GM18870 (cell line): ENCODE measurements around the gene RGP1.
A peak's percentile ranks its signal among the peaks of the same experiment; 100 is the strongest.

Source experiments
- ATAC-seq: cut with Tn5 transposase; IDR thresholded peaks from one replicate; pipeline ENCODE4 v1.9.1; 2021; ENCODE audit warnings: moderate library complexity; ENCODE audit not compliant: unreplicated experiment

RGP1 gene

GRCh38 chr9:35767458-35767857, 18.4 kb downstream of the RGP1 start:
- no peak for ATAC-seq

DNA sequence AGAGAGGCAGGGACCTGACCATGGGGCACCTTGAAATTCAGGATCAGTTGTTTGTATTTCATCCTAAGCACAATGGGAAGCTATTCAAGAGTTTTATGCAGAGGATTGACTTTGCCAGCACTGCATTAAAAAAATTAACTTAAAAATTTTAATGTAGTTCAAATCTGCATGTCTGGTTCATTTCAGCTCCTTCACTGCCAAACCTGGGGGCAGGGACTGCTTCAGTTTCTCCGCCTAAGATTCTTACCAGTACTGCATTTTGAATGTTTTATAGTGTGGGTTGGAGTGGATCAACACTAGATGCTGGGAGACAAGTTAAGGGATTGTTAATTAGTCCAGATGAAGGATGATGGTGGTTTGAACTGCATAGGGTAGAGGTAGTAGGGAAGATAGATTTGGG, 20.7 kb downstream of the RGP1 start:
- no peak for ATAC-seq

DNA sequence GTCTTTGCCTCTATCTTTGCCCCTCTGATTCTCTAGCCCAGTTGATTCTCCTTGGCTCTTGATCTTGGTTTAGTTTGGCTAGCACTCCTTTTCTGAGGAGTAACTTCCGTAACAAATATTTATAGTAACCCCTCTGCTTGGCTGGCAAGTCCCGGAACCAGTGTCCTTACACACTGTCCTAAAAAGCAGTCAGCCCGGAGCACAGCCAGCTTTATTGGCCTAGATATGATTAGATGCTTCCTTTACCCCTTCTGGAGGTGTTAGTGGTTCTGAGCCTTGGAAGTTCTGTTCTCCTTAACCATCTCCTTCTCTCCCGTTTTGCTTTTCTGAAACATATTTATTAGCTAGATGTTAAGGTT, 22.0 kb downstream of the RGP1 start:
- no peak for ATAC-seq

- ATAC-seq, result no peak
Observed at GRCh38 chr9:35771534-35771933, 22.4 kb downstream of the RGP1 start.

DNA sequence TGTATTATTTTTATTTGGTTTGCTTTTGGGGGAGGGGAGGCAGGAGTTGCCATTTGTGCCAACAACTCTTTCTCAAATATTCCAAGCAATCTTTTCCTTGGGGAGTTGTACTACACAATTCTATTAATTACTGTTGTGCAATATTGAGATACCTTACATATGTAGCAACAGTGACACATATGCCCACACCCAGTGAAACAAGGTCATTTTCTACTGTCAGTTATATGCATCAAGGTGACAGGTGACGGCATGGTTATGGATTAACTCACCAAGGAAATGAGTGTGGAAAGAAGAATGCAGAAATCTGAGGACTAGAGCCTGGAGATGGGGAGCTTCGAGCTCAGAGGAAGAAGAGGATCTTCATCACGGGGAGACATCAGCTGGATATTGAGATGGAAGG, 22.9 kb downstream of the RGP1 start:
- ATAC-seq, result no peak

- ATAC-seq, result no peak
Observed at GRCh38 chr9:35774907-35775635, 26.0 kb downstream of the RGP1 start.

DNA sequence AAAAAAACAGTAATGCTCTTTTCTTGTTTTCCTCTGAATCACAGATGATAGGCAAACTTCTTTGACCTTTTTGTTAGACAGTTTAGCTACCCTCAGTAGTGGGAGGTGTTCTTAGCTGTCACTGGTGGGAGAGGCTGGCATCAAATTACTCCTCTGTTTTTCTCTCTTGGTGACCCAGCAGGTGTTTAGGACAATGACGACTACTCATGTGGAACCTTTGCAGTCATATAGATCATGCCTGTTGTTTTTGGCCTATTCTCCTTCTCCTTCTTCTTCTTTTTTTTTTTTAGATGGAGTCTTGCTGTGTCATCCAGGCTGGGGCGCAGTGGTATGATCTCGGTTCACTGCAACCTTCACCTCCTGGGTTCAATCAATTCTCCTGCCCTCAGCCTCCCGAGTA, 26.9 kb downstream of the RGP1 start:
- ATAC-seq, result no peak

DNA sequence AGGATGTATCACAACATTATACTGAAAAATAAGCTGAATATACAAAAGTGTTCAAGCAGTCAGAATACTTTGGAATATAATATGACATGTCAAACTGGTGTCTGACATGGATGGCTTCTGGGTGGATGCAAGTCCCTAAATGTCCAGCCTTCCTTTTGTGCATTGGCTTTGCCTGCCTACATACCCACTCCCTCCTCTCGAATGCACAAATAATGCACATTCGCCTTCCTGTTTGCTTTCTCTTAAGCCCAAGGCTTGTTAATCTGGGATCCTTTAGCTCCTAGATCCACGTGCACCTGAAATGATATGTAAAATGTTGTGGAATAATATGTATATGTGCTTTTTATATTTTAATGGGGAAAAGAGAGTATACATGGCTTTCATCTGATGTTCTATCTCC, 29.4 kb downstream of the RGP1 start:
- no peak for ATAC-seq

DNA sequence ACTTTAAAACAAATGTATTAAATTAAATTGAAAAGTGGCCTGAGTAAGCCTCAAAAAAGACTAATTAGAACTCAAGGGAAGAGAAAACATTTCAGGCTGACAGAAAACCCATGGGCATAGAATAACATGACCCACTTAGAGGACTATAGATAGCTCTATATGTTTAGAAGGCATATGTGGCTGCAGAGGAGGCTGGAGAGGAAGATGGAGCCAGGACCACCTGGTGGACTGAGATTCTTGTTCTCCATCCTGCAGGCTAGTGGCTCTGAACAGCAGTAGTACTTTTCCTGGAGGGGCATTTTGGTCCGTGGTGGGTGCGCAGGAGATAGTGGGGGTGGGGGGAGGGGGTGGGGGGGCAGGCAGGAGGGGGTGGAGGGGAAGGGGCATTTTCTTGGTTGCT, 32.0 kb downstream of the RGP1 start:
- no peak for ATAC-seq

GRCh38 chr9:35783418-35783817, 34.3 kb downstream of the RGP1 start:
- ATAC-seq, result no peak

DNA sequence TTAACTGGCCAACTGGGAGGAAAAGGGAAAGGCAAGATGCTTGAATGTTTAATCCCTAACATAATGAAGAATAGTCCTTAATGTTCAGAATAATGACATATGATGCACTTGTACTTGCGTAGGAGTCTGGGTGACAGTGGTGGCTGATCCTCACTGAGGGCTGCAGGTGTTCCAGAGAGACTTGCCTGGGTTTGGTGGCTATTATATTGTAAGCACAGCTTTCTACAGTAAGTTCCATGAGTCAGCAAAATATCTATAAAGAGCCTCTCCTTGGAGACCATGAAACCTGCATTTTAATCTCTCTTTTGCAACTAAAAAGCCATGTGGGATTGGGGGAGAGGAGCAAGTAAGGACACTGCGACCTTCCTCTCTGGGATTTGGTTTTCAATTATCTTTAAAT, 40.5 kb downstream of the RGP1 start:
- ATAC-seq, result no peak

- no peak for ATAC-seq
Observed at GRCh38 chr9:35790025-35790384, 40.9 kb downstream of the RGP1 start.

DNA sequence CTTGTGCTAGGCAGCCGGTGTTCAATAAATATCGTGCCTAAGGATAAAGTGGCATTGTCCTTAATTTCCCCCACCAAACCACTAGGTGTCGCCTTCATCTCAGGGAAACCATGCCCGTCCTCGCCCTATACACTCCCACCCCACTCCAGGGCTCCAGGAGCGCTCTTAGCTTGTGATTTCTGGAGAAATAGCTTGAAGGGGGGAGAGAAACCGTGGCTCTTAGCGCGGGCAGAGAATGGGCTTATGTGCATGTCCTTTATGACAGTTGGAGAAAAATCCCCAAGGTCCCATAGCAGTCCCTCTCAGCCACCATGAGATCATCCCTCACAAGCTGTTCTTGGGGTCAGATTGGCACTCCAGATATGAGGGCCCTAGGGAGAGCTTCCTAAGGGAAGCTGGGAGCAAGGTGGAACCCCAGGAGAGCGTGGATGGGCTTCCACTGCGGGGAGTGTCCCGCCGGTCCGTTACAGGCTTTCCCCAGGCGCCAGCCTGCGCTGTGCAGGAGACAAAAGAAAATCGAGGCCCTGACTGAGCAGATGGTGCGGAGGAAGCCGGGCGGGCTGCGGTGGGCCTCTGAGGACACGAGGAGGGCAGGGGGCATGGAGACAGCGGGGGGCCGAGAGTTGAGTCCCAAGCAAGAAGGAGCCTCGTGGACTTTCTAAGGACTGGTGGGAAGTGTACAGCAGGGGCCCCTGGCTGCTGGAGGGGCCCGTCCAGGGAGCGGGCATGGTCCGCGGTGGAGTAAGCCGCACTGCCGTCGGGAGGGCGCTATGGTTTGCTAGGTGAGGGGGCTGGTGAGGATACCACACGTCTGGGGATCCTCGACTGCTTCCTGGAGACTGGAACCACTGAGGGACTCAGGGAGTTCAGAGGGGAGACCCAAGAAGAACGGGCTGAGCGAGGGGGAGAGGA, 41.6 kb downstream of the RGP1 start:
- no peak for ATAC-seq

DNA sequence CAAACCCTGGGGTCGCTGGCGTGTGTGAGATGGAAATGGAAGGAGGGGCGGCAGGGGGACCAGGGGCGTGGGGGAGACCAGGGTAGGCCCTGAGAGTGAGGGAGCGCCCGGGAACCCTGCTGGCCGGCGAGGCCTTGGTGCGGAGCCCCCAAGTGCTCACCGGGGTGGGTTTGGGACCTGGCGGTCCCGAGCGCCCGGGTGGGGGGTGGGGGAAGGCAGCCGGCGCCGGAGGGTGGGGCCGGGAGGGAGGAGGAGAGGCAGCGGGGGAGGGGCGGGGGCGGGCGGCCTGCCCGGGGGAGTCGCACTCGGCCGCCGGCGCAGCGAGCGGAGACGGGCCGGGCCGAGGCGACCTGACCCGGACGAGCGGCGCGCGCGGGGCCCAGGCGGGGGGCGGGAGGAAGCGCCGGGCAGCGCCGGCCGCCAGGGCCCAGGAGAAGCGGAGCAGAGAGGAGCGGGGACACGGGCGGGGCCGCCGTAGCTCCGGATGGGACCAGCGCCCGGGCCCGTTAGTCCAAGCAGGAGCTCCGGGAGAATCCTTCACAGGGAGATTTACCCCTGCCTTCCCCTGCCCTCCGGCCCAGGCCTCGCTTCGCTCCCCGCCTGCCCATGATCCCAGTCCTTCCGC, 42.3 kb downstream of the RGP1 start, which contains the start of gene NPR2:
Gene NPR2, plus strand, starts transcription at position 295 of the 625 bp plus-strand sequence. CDS start 818 bp downstream, outside the sequence.
- no peak for ATAC-seq

- no peak for ATAC-seq
Observed at GRCh38 chr9:35792024-35792813, 43.1 kb downstream of the RGP1 start.

DNA sequence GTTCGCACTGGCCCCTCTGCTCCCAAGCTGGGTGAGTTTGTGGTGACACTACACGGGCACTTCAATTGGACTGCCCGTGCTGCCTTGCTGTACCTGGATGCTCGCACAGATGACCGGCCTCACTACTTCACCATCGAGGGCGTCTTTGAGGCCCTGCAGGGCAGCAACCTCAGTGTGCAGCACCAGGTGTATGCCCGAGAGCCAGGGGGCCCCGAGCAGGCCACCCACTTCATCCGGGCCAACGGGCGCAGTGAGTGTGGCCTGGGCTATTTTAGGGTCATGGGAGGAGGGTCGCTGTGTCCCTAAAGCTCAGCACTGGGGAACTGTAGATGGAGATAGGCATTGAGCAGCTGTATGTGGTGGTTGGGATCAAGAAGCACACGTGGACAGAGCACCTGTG, 43.7 kb downstream of the RGP1 start:
- no peak for ATAC-seq

DNA sequence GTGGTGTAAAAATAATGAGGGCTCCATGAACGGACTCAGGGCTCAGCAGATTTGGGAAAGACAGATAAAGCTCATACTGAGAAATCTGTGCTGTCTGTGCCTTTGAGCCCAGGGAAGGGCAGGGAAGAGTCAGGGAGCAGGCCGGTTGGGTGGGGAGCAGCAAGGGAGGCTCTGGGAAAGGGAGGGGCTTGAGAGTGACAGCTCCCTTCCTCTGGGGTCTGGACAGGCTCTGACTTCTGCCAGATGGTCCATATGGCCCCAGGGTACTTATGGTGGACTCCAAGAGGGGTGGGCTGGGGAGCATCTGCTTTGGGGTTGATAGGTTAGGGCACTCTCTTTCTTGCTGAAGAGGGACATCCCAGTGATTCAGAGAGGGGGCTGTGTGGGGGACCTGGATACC, 44.4 kb downstream of the RGP1 start:
- ATAC-seq, result no peak

DNA sequence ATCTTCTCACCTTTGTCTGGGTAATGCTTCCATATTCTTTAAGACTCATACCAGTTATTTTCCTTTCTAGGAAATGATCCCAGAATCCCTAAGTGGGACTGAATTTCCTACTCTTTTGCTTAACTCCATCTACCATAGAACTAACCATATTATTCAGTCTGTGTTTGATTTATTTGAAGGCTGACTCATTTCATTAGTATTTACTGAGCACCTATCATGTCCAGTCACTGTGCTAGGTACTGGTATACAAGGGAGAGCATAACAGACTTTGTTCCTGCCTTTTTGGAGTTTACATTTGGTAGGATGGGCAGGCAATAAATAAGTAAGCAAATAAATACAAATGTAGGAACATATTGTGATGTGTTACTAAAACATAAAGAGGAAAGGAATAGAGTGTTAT, 46.6 kb downstream of the RGP1 start:
- ATAC-seq, result no peak

DNA sequence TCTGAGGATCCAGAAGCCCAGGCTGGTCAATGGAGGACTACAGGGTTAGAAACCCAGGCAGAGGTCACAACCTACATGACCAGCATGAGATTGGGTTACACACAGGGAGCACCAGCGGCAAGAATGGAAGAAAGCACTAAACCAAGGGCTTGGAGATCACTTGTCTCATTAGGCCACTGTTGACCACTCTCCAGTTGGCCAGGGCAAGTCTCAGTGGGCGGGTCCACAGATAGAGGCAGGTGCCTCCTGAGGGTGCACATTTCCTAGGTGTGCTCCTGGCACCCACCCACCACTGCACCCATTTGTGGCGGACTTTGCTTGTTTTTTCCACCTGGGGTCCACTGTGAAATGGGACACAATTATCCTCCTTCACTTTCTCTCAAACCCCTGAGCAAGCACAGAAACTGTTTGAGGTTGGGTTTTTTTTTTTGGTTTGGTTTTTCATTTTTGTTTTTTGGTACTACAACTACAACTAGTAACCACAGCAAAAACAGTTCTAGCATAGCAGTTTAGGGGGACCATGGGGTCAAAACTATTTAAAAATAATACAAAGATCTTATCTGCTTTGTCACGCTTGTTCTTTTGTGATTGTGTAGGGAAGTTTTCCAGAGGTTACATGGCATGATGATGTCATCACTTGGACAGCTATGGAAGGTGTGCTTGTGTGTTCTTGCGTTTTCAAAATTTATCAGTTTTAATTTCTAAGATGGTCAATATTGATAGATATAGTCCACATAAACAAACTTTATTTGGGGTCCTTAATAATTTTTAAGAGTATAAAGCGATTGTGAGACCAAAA, 48.4 kb downstream of the RGP1 start:
- ATAC-seq, result no peak

DNA sequence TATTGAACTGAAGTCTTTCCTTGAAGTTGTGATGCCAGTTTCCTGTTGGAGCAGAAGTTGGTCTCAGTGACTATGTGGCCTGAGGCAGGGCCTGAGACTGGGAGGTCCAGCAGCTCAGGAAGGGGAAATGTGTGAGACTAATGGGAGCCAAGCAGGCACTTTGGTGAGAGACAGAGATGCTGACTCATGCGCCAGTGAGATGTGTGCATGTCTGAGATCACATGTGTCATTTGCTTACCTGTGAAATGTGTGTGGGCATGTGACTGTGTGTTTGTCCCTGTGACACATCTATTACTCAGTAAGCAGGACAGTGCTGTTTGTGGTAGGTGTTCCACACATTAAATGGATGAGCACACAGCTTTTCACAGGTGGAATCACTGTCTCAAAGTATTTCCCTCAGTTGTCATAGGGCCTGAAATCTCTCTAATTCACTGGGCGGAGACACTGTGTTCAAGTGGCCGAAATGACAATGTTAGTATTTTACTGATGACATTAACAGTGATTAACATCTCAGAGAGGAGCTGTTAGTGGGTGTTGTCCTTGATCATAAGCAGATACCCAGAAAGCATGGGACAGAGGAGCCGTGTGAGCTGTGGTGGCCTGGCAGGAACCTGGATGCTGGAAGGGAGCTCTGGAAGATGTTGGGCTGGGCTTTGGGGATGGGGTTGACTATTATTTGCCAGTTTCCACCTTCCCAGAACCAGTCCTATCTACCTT, 49.7 kb downstream of the RGP1 start:
- ATAC-seq, result peak; percentile 41
